Kidney (tissue), 14 donors: ENCODE results near the gene PITPNC1. TPM values are rescaled to one million over a fixed set of nuclear protein-coding genes. Genes with fewer than 3 reads are reported as not detected.

ENCODE experiments used
- DNase-seq, 5 donors: peaks; one replicate each; pipeline ENCODE4 v3.0.0-alpha.2; 2013 to 2020
- FAIRE-seq: peaks from 2 replicates; lab custom pipeline; 2012; peaks lifted over from hg19 to GRCh38; lab: Jason Lieb, UNC
- H3K27ac ChIP-seq, 2 donors: one replicate each; pipeline ENCODE4 v1.7.0; 2013; ENCODE audit warnings: low read depth in 2 of 2, low read length in 2 of 2, inconsistent platforms in 1 of 2
- H3K27me3 ChIP-seq: one replicate; pipeline ENCODE4 v1.7.1; 2013; ENCODE audit warnings: low read length, inconsistent platforms; ENCODE audit not compliant: control insufficient read depth, insufficient read depth
- H3K36me3 ChIP-seq, 3 donors: one replicate each; pipeline versions ENCODE4 v1.7.0 to v1.7.1; 2013; ENCODE audit warnings: low read length in 3 of 3, control low read depth in 1 of 3, inconsistent platforms in 1 of 3; ENCODE audit not compliant: insufficient read depth in 3 of 3, control insufficient read depth in 2 of 3
- H3K4me1 ChIP-seq, 3 donors: one replicate each; pipeline versions ENCODE4 v1.7.0 to v1.7.1; 2013; ENCODE audit warnings: low read length in 3 of 3, inconsistent platforms in 1 of 3, low read depth in 1 of 3; ENCODE audit not compliant: control insufficient read depth in 2 of 3, insufficient read depth in 2 of 3
- H3K4me3 ChIP-seq, 3 donors: one replicate each; pipeline versions ENCODE4 v1.7.0 to v1.8.1; 2013; ENCODE audit warnings: low read length in 3 of 3, control low read depth in 1 of 3, inconsistent platforms in 1 of 3
- H3K9ac ChIP-seq, 3 donors: one replicate each; pipeline versions ENCODE4 v1.7.0 to v1.7.1; 2013; ENCODE audit warnings: low read length in 3 of 3, control low read depth in 1 of 3, inconsistent platforms in 1 of 3
- H3K9me3 ChIP-seq, 3 donors: one replicate each; pipeline versions ENCODE4 v1.7.0 to v1.7.1; 2013; ENCODE audit warnings: low read length in 3 of 3, control low read depth in 1 of 3, inconsistent platforms in 1 of 3; ENCODE audit not compliant: control insufficient read depth in 2 of 3, insufficient read depth in 1 of 3
- CTCF ChIP-seq: IDR thresholded peaks from 3 replicates; pipeline ENCODE4 v1.5.1; 2012; ENCODE audit warnings: mild to moderate bottlenecking, moderate library complexity, borderline replicate concordance; ENCODE audit not compliant: insufficient read depth; ENCODE audit errors: extremely low read depth
- intact Hi-C: fragments of 100-400 bp; cut with DNase I; formaldehyde crosslinking; loops from one replicate; pipeline ENCODE4 v1.11.1; 2022
- polyA plus RNA-seq: library from polyadenylated mRNA; stranded (reverse); fragments of 350-450 nt; fragmentation: Illumina TruSeq; extraction: RNeasy Lipid Tissue Mini Kit (QIAGEN cat#74804); gene quantifications from one replicate; pipeline ENCODE4 v1.2.3, GENCODE V29; 2014; ENCODE audit warnings: low read depth, low replicate concordance; ENCODE audit not compliant: insufficient read depth
- total RNA-seq: library from RNA; stranded (reverse); fragmentation: NEBNext Ultra II Directional; extraction: Animal tissue kit (Norgen Biotek cat#: 25700); gene quantifications from one replicate; pipeline ENCODE4 v1.2.1, GENCODE V29; 2021
- donor health status: control.
- donor health status: control.
- donor health status: control.
- donor health status: control.
- donor health status: control.
- donor health status: DM: yes; HTN: yes; CAD: no.
- donor health status: Normal renal cell carcinoma (clear cell type).

Gene PITPNC1
- total and polyA plus RNA-seq, 2 donors from 2014 or later, result 14.2 to 41.3 TPM

GRCh38 chr17:67693811-67694210, 316.7 kb downstream of the PITPNC1 start:
- no peak overlapping the region for H3K27ac ChIP-seq
- TF ChIP-seq CTCF, result no peak
- peaks cover 0 to 2% (median 0%) of the 10 kb centered on the region in 3 donors for H3K36me3 ChIP-seq
- H3K4me3 ChIP-seq, result no peak overlapping the region
- intact Hi-C loops, result loop anchor here (5.0 kb wide), 1 partner anchor 317 kb away; the partner anchor contains the start of gene PITPNC1
- DNase-seq (no peak), FAIRE-seq (no peak)
- no peaks in the 10 kb centered on the region for H3K4me1 ChIP-seq
- no peaks in the 10 kb centered on the region for H3K9me3 ChIP-seq
- H3K9ac ChIP-seq, result no peak overlapping the region
- H3K27me3 ChIP-seq, result no peaks in the 10 kb centered on the region

GRCh38 chr17:67696347-67696746, 319.3 kb downstream of the PITPNC1 start:
- intact Hi-C loops, result no loop called here
- no peak for FAIRE-seq

GRCh38 chr17:67696853-67697498, 319.9 kb downstream of the PITPNC1 start:
- peaks cover 0 to 2% (median 0%) of the 10 kb centered on the region in 3 donors for H3K9me3 ChIP-seq
- H3K9ac ChIP-seq, result no peak overlapping the region
- H3K36me3 ChIP-seq, result peaks cover 0 to 2% (median 0%) of the 10 kb centered on the region in 3 donors
- H3K27me3 ChIP-seq, result no peaks in the 10 kb centered on the region
- H3K4me1 ChIP-seq, result no peaks in the 10 kb centered on the region
- FAIRE-seq, result no peak
- H3K27ac ChIP-seq, result no peak overlapping the region
- H3K4me3 ChIP-seq, result no peak overlapping the region
- no peak for DNase-seq
- intact Hi-C loops, result no loop called here
- TF ChIP-seq CTCF, result no peak

More at GRCh38 chr17:67696347-67696746, 319.3 kb downstream of the PITPNC1 start:
- no peak overlapping the region for H3K27ac ChIP-seq
- no peak overlapping the region for H3K9ac ChIP-seq
- no peaks in the 10 kb centered on the region for H3K27me3 ChIP-seq
- no peak for TF ChIP-seq CTCF
- H3K4me1 ChIP-seq, result no peaks in the 10 kb centered on the region
- DNase-seq, result no peak
- peaks cover 0 to 2% (median 0%) of the 10 kb centered on the region in 3 donors for H3K36me3 ChIP-seq
- no peak overlapping the region for H3K4me3 ChIP-seq
- H3K9me3 ChIP-seq, result peaks cover 0 to 2% (median 0%) of the 10 kb centered on the region in 3 donors
